Fibroblast of pulmonary artery (primary cell): ENCODE results near the gene UBE3D.
"Not testable (repeated sequence)": the region's sequence is repeated elsewhere in the genome, so short reads cannot be mapped to it uniquely, and the experiment has no call there.

Experiments
- DNase-seq: peaks from one replicate; pipeline ENCODE4 v3.0.0-alpha.2; 2010; ENCODE audit warnings: low read depth
- H3K4me3 ChIP-seq: replicated peaks from 2 replicates; pipeline ENCODE4 v1.5.1; 2011; ENCODE audit warnings: low read depth, mild to moderate bottlenecking, control low read depth, low read length, moderate library complexity
- CTCF ChIP-seq: IDR thresholded peaks from 2 replicates; pipeline ENCODE4 v1.5.1; 2011; ENCODE audit warnings: mild to moderate bottlenecking, control low read depth, low read length, inconsistent platforms; ENCODE audit errors: missing control alignments

The UBE3D gene

DNA sequence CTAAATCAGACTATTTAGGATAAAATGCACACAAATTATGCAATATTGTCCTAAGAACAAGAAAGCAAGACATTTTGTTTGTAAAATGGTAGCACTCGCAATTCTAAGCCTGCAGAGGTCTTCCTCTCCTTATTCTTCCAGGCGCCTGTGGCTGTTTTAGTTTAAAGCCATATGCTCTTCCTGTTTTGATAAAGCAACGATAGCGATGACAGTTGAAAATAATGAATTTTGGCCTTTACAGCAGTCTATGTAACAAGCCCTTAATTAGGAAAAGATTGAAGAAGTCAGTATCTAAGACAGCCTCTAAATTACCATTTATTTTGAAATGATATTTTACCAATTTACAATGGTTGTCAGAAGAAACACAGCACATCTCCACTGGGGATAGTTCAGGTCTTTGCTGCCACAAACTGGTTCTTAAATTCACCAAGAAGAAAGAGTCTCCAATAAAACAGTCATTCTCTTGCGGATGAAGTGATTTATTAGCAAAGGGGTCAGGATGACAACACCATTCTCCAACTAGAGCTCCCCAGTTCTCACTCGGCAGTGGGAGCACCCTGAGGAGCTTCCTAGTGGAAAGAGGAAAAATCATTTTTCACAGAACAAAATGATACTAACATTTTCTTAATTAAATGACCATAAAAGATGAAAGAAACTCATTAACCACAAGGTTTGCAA, 21.4 kb downstream of the UBE3D start:
- DNase-seq = no peak
- no peak for TF ChIP-seq CTCF
- H3K4me3 ChIP-seq = no peak overlapping the region

GRCh38 chr6:83042467-83043053, 23.1 kb downstream of the UBE3D start:
- H3K4me3 ChIP-seq = no peak overlapping the region
- no peak for TF ChIP-seq CTCF
- no peak for DNase-seq

DNA sequence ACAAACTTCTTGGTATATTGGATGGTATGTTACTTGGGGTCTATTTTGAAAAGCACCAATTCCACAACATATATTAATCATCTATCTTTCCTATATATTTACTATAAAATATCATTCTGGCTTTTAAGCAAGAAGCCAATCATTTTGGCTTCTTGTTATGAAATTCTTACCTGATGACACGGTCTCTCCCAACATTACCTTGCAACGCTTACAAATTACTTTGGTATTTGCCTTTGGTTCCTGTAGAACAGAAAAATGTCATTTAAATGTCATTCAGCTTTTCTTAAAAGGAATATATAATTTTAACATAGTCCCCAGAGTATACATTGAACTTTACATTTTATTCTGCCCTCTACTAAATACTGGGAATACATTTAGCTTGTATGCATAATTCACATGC, 27.4 kb downstream of the UBE3D start:
- no peak for DNase-seq
- no peak overlapping the region for H3K4me3 ChIP-seq
- no peak for TF ChIP-seq CTCF

DNA sequence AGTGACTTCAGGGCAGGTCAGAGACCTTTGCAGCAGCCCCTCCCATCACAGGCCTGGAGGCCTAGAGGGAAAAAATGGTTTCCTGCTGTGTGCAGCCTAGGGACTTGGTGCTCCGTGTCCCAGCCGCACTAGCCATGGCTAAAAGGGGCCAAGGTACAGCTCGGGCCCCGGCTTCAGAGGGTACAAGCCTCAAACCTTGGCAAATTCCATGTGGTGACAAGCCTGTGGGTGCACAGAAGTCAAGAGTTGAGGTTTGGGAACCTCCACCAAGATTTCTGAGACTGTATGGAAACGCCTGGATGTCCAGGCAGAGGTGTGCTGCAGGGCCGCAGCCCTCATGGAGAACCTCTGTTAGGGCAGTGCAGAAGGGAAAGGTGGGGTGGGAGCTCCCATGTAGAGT, 34.0 kb downstream of the UBE3D start:
- H3K4me3 ChIP-seq = no peak overlapping the region
- DNase-seq = no peak
- TF ChIP-seq CTCF = no peak

DNA sequence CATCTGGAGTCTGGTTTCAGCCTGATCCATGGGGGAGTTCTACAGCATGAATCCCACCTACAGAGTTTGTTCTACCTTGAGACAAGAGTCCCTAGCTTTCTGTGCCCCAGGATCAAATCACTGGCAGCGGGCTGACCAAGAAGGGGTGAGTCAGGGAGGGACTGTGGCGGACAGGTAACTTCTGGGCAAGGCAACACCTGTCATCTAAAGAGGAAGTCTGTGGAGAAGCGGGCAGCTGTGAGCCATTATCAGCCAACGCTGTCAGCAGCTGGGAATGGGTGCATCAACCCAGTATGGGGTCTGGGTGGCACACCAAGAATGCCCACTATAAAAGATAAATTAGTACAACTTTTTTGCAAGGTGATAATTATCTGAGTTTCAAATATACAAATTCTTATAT, 45.9 kb downstream of the UBE3D start:
- no peak overlapping the region for H3K4me3 ChIP-seq
- no peak for DNase-seq
- no peak for TF ChIP-seq CTCF

- DNase-seq, H3K4me3 ChIP-seq: not testable (repeated sequence)
Observed at GRCh38 chr6:83011131-83011530, 54.5 kb downstream of the UBE3D start.

GRCh38 chr6:83008626-83009025, 57.0 kb downstream of the UBE3D start:
- no peak for DNase-seq
- no peak for TF ChIP-seq CTCF
- H3K4me3 ChIP-seq = no peak overlapping the region
